ENCODE results near the gene TRABD2B. TPM values are rescaled to one million over a fixed set of nuclear protein-coding genes. Genes with fewer than 3 reads are reported as not detected.

Gene TRABD2B
- total RNA-seq, 4 donors from 2014 or later = 0.83 to 2.6 (median 1.9) TPM

DNA sequence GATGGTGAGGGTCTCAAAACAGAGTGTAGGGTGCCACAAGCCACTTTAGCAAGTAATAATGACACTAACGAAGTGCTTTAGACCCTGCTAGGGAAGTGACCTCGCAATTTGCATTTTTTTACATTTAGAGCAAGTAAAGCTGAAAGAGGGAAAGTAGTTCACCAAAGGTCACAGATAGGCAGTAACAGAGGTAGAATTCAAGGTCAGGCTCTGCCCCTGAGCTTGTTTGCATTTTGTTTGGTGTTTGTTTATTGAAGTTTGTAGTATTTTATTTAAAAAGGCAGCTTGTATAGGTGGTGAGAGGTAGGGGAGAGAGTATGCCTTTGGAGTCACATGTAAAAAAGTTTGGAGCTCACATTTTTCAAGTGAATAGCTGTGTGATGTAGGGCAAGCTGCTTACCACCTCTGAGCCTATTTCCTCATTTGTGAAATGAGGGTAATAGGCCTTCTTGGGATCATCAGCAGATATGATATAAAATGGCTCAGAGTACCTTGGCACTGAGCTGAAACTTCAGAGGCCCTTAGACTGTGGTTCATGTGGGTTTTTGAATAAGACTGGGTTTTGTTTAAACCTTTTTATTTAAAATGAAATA, 142.5 kb downstream of the TRABD2B start:
- TF ChIP-seq POLR2AphosphoS5 (IDR thresholded peaks at IDR 0.05) = no peak
- TF ChIP-seq EP300 (IDR thresholded peaks at IDR 0.05) = no peak
- no peak for TF ChIP-seq POLR2A (IDR thresholded peaks at IDR 0.05)
- TF ChIP-seq, protein P1, sequence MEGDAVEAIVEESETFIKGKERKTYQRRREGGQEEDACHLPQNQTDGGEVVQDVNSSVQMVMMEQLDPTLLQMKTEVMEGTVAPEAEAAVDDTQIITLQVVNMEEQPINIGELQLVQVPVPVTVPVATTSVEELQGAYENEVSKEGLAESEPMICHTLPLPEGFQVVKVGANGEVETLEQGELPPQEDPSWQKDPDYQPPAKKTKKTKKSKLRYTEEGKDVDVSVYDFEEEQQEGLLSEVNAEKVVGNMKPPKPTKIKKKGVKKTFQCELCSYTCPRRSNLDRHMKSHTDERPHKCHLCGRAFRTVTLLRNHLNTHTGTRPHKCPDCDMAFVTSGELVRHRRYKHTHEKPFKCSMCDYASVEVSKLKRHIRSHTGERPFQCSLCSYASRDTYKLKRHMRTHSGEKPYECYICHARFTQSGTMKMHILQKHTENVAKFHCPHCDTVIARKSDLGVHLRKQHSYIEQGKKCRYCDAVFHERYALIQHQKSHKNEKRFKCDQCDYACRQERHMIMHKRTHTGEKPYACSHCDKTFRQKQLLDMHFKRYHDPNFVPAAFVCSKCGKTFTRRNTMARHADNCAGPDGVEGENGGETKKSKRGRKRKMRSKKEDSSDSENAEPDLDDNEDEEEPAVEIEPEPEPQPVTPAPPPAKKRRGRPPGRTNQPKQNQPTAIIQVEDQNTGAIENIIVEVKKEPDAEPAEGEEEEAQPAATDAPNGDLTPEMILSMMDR (IDR thresholded peaks at IDR 0.05) = no peak
- 90% methylated on average over 2 of the region's 2 CpGs for WGBS

DNA sequence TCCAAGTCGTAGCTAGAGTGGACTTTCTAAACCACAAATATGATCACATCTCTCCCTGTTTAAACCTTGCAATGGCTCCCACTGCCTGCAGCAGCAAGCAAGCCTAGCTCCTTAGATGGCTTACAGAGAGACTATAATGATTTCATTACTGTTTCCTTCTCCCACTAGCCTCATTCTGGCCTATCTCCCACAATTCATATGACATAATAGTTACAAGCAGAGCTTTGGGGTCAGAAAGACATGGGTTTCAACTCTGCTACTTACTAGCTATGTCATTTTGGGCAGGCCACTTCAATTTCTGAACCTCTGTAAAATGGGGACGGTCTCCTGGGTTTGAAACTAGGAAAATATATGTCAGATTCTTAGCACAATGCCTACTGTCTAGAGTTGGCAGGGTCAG, 143.3 kb downstream of the TRABD2B start:
- DNase-seq (ENCODE audit: low spot score in 2 of 2) = peak in 1 of 2 donors; percentile 1
- no peaks in the 10 kb centered on the region for H3K27me3 ChIP-seq
- H3K4me3 ChIP-seq = no peak overlapping the region
- no peak overlapping the region for H3K27ac ChIP-seq
- 81% methylated on average over 2 of the region's 2 CpGs for WGBS
- TF ChIP-seq POLR2A (IDR thresholded peaks at IDR 0.05) (no peak), EP300 (IDR thresholded peaks at IDR 0.05) (no peak), POLR2AphosphoS5 (IDR thresholded peaks at IDR 0.05) (no peak)
- TF ChIP-seq, protein P1 (IDR thresholded peaks at IDR 0.05) = no peak
- H3K9me3 ChIP-seq = no peaks in the 10 kb centered on the region
- no peaks in the 10 kb centered on the region for H3K36me3 ChIP-seq
- no peaks in the 10 kb centered on the region for H3K4me1 ChIP-seq

More for the DNA sequence above, 142.5 kb downstream of the TRABD2B start:
- Histone ChIP-seq H3K27ac (no peak overlapping the region), H3K9me3 (no peaks in the 10 kb centered on the region), H3K36me3 (no peaks in the 10 kb centered on the region), H3K4me3 (no peak overlapping the region), H3K27me3 (no peaks in the 10 kb centered on the region), H3K4me1 (no peaks in the 10 kb centered on the region)
- DNase-seq (ENCODE audit: low spot score in 2 of 2) = peak in 1 of 2 donors; percentile 20

DNA sequence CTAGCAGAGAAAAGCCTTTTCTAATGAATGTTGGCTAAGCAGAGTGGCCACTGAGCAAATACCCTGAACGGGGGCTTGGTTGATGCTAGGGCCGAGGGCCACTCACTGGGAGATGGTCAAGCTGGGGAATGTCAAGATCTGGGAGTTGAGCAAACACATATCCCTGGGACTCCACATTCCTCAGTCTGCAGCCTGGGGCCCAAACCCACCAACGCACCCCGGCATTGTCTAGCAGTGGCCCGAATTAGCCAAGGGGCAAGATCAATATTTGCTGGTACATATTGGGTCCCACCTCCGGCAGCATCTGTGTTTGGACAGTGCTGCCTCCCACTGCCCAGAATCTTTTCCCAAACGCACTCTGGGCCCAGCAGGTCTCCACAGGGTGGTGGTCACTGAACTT, 144.1 kb downstream of the TRABD2B start:
- WGBS = 92% methylated on average over 5 of the region's 7 CpGs
- H3K4me1 ChIP-seq = no peaks in the 10 kb centered on the region
- no peaks in the 10 kb centered on the region for H3K9me3 ChIP-seq
- H3K27me3 ChIP-seq = no peaks in the 10 kb centered on the region
- DNase-seq (ENCODE audit: low spot score in 2 of 2) = peak in 1 of 2 donors; percentile 49
- no peaks in the 10 kb centered on the region for H3K36me3 ChIP-seq
- TF ChIP-seq, protein P1 (IDR thresholded peaks at IDR 0.05) = no peak
- no peak for TF ChIP-seq POLR2A (IDR thresholded peaks at IDR 0.05)
- no peak for TF ChIP-seq EP300 (IDR thresholded peaks at IDR 0.05)
- no peak for TF ChIP-seq POLR2AphosphoS5 (IDR thresholded peaks at IDR 0.05)
- no peak overlapping the region for H3K27ac ChIP-seq
- no peak overlapping the region for H3K4me3 ChIP-seq

DNA sequence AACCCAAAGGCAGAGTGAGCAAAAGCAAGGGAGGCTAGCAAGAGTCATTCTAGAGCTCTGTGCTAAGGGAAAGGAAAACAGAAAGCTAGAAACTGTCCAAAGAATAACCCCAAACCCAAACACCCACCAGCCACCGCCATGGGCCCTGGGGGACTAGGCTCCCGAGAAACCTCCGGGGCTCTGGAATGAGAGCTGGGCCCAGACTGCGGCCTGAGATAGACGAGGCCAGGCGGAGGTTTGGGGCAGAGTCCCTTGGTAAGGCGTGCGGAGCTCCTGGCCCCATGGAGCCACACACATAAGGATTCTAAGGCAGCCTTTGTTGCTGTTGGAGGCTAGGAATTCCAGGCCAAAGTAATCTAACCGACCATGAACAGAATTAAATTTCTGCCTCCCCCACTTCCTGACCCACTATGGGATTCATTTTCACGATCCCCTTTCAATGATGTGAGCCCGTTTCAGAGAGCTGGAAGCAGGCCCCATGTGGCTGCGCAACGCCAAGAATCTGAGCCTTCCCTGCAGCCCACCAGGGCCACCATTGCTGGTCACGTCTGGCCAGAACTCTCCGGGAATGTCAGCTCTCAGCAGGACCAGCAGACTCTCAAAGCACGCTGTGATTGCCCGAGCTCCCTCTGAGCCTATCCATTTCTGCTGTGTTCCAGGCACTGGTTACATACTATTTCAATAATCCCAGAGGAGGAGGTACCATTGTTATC, 145.0 kb downstream of the TRABD2B start:
- Histone ChIP-seq H3K27ac (no peak overlapping the region), H3K36me3 (no peaks in the 10 kb centered on the region), H3K27me3 (no peaks in the 10 kb centered on the region), H3K4me3 (no peak overlapping the region), H3K9me3 (no peaks in the 10 kb centered on the region), H3K4me1 (no peaks in the 10 kb centered on the region)
- DNase-seq (ENCODE audit: low spot score in 2 of 2) = peak in 1 of 2 donors; percentile 47
- TF ChIP-seq POLR2AphosphoS5 (IDR thresholded peaks at IDR 0.05) = no peak
- TF ChIP-seq, protein P1 (IDR thresholded peaks at IDR 0.05) = no peak
- TF ChIP-seq EP300 (IDR thresholded peaks at IDR 0.05) = no peak
- TF ChIP-seq POLR2A (IDR thresholded peaks at IDR 0.05) = no peak
- WGBS = 91% methylated on average over 14 of the region's 17 CpGs

DNA sequence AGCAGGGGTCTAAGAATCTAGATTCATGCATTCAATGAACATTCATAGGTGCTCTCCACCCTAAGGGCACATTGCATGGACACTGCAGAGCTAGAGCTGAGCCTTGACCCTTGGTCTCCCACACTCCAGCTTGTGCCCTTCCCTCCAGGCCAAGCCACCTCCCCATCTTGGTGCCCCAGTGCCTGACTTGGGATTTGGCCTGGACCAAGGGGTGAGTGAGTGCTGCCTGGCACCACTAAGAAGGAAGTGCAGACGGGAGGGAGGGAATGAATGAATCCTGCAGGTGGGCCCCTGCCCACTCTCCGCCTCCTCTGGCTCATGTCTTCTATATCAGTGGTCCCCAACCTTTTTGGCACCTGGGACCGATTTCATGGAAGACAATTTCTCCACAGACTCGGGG, 146.7 kb downstream of the TRABD2B start:
- DNase-seq (ENCODE audit: low spot score in 2 of 2) = peak in 1 of 2 donors; percentile 53
- WGBS = 96% methylated on average over 4 of the region's 4 CpGs
- Histone ChIP-seq H3K9me3 (no peaks in the 10 kb centered on the region), H3K4me1 (no peaks in the 10 kb centered on the region), H3K4me3 (no peak overlapping the region), H3K27ac (no peak overlapping the region), H3K36me3 (no peaks in the 10 kb centered on the region), H3K27me3 (no peaks in the 10 kb centered on the region)
- TF ChIP-seq, protein P1 (IDR thresholded peaks at IDR 0.05) = no peak
